ENCODE results near the gene SNX9. TPM values are rescaled to one million over a fixed set of nuclear protein-coding genes. Genes with fewer than 3 reads are reported as not detected.

Gene SNX9
- total and polyA plus RNA-seq, 2 donors (not counting 1 experiment from before 2014, with no cell fraction given), result 10.0 to 50.7 TPM

DNA sequence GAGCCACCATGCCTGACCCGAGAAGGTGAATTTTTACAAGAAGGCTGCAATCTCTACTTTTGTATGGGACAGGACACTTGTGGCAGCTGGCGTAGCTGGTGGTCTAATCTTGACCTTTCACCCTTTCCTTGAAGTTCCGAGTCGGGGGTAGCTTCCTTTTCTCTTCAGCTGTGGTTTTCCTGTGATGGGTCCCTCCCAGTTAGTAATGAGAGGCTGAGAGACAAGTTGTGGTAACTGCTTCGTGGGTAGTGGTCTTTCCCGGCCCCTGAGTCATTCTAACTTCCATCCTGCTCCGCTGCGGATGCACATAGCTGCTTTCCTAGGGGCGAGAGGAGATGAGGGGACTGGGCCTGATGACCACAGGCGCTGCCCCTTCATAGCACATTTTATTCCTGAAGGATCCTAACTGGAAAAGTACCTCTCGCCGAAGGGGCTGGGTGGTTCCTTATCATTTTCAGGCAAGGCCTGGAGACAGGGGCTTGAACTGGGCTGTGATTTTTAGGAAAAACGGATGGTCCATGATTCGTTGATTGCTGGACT lies 161.7 kb downstream of the SNX9 start:
- Histone ChIP-seq H4K20me1 (ENCODE audit: control insufficient read depth, insufficient read depth, low read length, poor library complexity, severe bottlenecking) (no peaks in the 10 kb centered on the region), H3K9me3 (ENCODE audit: control extremely low read depth in 1 of 3, control insufficient read depth in 2 of 3, insufficient read depth in 1 of 3, low read length in 2 of 3) (peaks cover 0 to 1% (median 0%) of the 10 kb centered on the region in 3 donors), H3K36me3 (replicated peaks in 1 of 2; ENCODE audit: control extremely low read depth in 1 of 2, control insufficient read depth in 1 of 2, extremely low read depth in 1 of 2, insufficient read depth in 2 of 2, low read length in 1 of 2) (no peaks in the 10 kb centered on the region), H3K27me3 (replicated peaks in 1 of 4; ENCODE audit: control extremely low read depth in 1 of 4, control insufficient read depth in 3 of 4, insufficient read depth in 4 of 4, low read length in 3 of 4) (peaks cover 0 to 2% (median 0%) of the 10 kb centered on the region in 4 experiments), H3K4me3 (ENCODE audit: control extremely low read depth in 1 of 5, extremely low read depth in 1 of 5, insufficient read depth in 1 of 5, low read depth in 2 of 5, low read length in 4 of 5) (no peak overlapping the region), H2AFZ (ENCODE audit: insufficient read depth, low read depth, low read length, poor library complexity, severe bottlenecking) (no peak overlapping the region), H3K9ac (ENCODE audit: low read length) (no peak overlapping the region), H3K4me2 (replicated peaks; ENCODE audit: low read depth, low read length, poor library complexity, severe bottlenecking) (peak overlapping the region; percentile 4), H3K79me2 (ENCODE audit: control insufficient read depth, insufficient read depth, low read length) (peaks cover 43% of the 10 kb centered on the region), H3K4me1 (ENCODE audit: control insufficient read depth in 2 of 2, insufficient read depth in 2 of 2, low read length in 2 of 2) (peaks cover 33 to 55% of the 10 kb centered on the region in 2 donors), H3K27ac (ENCODE audit: low read length in 2 of 2) (no peak overlapping the region)
- Mint-ChIP-seq H3K9me3 (ENCODE audit: insufficient read depth) (no peaks in the 10 kb centered on the region), H3K4me3 (no peak overlapping the region), H3K27ac (peak overlapping the region; percentile 15), H3K4me1 (peaks cover 48% of the 10 kb centered on the region), H3K27me3 (no peaks in the 10 kb centered on the region)
- WGBS (ENCODE audit: insufficient coverage), result 43% methylated on average over 9 of the region's 14 CpGs
- CTCF ChIA-PET, result interaction anchor here (1.5 kb wide), 1 partner anchor 41 kb away, joined by 5 read pairs; no protein-coding TSS in a partner anchor
- TF ChIP-seq EZH2 (IDR thresholded peaks at IDR 0.05; ENCODE audit: borderline replicate concordance, insufficient read depth, low read depth, low read length, poor library complexity, severe bottlenecking), result no peak
- TF ChIP-seq, protein P1, sequence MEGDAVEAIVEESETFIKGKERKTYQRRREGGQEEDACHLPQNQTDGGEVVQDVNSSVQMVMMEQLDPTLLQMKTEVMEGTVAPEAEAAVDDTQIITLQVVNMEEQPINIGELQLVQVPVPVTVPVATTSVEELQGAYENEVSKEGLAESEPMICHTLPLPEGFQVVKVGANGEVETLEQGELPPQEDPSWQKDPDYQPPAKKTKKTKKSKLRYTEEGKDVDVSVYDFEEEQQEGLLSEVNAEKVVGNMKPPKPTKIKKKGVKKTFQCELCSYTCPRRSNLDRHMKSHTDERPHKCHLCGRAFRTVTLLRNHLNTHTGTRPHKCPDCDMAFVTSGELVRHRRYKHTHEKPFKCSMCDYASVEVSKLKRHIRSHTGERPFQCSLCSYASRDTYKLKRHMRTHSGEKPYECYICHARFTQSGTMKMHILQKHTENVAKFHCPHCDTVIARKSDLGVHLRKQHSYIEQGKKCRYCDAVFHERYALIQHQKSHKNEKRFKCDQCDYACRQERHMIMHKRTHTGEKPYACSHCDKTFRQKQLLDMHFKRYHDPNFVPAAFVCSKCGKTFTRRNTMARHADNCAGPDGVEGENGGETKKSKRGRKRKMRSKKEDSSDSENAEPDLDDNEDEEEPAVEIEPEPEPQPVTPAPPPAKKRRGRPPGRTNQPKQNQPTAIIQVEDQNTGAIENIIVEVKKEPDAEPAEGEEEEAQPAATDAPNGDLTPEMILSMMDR (IDR thresholded peaks at IDR 0.05), result no peak
- ATAC-seq (ENCODE audit: low read depth) (no peak), DNase-seq (no peak)
- POLR2A ChIA-PET, result no interaction called here
- intact Hi-C loops (cut with micrococcal nuclease), result loop anchor here (5.0 kb wide), 1 partner anchor 222 kb away; no protein-coding TSS in a partner anchor

DNA sequence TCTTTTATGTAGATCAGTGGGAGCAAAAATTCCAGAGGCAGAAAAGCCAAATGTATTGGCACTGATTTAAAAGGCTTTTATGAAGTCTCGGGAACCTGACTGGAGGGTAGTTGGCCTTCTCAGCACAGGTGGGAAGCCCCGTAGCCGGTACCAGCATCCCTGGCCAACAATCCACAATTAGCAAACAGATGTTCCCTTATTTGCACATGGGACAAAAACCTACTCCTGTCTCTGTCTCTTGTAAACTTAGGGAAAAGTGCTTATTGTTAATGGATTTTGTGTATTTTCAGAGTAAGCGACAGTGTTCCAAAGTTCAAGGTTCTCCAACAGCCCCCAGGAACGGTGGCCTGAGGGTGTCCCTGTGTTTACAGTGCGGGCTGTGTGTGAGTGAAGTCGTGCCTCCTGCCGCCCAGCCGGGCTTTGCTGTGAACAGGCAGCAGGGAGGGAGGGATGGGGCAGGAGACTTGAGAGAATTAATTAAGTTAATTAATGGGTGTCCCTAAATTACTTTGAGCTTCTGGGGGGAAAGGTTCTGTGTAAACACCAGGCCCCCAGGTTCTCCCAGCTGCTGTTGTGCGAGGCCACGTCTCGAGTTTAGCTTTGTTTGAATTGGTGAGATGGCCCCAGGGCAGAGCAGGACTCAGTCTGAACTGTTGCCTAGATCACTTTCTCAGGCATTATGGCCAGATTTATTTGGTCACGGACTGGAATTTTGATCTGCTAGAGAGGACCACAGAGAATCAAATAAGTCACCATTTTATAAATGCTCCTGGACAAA lies 162.5 kb downstream of the SNX9 start:
- Histone ChIP-seq H3K4me1 (ENCODE audit: control insufficient read depth in 2 of 2, insufficient read depth in 2 of 2, low read length in 2 of 2) (peaks cover 40 to 61% of the 10 kb centered on the region in 2 donors), H3K9ac (ENCODE audit: low read length) (no peak overlapping the region), H3K79me2 (ENCODE audit: control insufficient read depth, insufficient read depth, low read length) (peaks cover 50% of the 10 kb centered on the region), H3K27me3 (replicated peaks in 1 of 4; ENCODE audit: control extremely low read depth in 1 of 4, control insufficient read depth in 3 of 4, insufficient read depth in 4 of 4, low read length in 3 of 4) (peaks cover 0 to 2% (median 0%) of the 10 kb centered on the region in 4 experiments), H4K20me1 (ENCODE audit: control insufficient read depth, insufficient read depth, low read length, poor library complexity, severe bottlenecking) (no peaks in the 10 kb centered on the region), H3K36me3 (replicated peaks in 1 of 2; ENCODE audit: control extremely low read depth in 1 of 2, control insufficient read depth in 1 of 2, extremely low read depth in 1 of 2, insufficient read depth in 2 of 2, low read length in 1 of 2) (no peaks in the 10 kb centered on the region), H3K9me3 (ENCODE audit: control extremely low read depth in 1 of 3, control insufficient read depth in 2 of 3, insufficient read depth in 1 of 3, low read length in 2 of 3) (peaks cover 0 to 7% (median 0%) of the 10 kb centered on the region in 3 donors), H3K27ac (ENCODE audit: low read length in 2 of 2) (no peak overlapping the region), H2AFZ (ENCODE audit: insufficient read depth, low read depth, low read length, poor library complexity, severe bottlenecking) (no peak overlapping the region), H3K4me2 (replicated peaks; ENCODE audit: low read depth, low read length, poor library complexity, severe bottlenecking) (no peak overlapping the region), H3K4me3 (ENCODE audit: control extremely low read depth in 1 of 5, extremely low read depth in 1 of 5, insufficient read depth in 1 of 5, low read depth in 2 of 5, low read length in 4 of 5) (no peak overlapping the region)
- Mint-ChIP-seq H3K9me3 (ENCODE audit: insufficient read depth) (no peaks in the 10 kb centered on the region), H3K4me1 (peaks cover 50% of the 10 kb centered on the region), H3K27ac (no peak overlapping the region), H3K27me3 (no peaks in the 10 kb centered on the region), H3K4me3 (no peak overlapping the region)
- TF ChIP-seq, protein P1 (IDR thresholded peaks at IDR 0.05), result no peak
- TF ChIP-seq EZH2 (IDR thresholded peaks at IDR 0.05; ENCODE audit: borderline replicate concordance, insufficient read depth, low read depth, low read length, poor library complexity, severe bottlenecking), result no peak
- intact Hi-C loops (cut with micrococcal nuclease), result no loop called here
- DNase-seq (no peak), ATAC-seq (ENCODE audit: low read depth) (no peak)
- ChIA-PET POLR2A (no interaction called here), CTCF (interaction anchor here (0.7 kb wide), 1 partner anchor 40 kb away, joined by 3 read pairs; no protein-coding TSS in a partner anchor)
- 97% methylated on average over 8 of the region's 13 CpGs for WGBS (ENCODE audit: insufficient coverage)

Measured in B cell (primary cell).